Measurements from ENCODE around the gene MSI1. TPM values are rescaled to one million over a fixed set of nuclear protein-coding genes. Genes with fewer than 3 reads are reported as not detected.

MSI1 gene
- total RNA-seq, 3 donors from 2014 or later (not counting 1 experiment from before 2014, with no cell fraction given): not detected

- no peaks in the 10 kb centered on the region for H3K9me3 ChIP-seq (ENCODE audit: control insufficient read depth, insufficient read depth, low read length)
- DNase-seq (no peak), ATAC-seq (no peak)
- TF ChIP-seq CTCF (IDR thresholded peaks at IDR 0.05): no peak
- no peak overlapping the region for H3K27ac Mint-ChIP-seq
- no peak overlapping the region for H3K27ac ChIP-seq (ENCODE audit: low read length)
- peak overlapping the region; percentile 55 for H3K4me3 Mint-ChIP-seq
- no peaks in the 10 kb centered on the region for H3K9me3 Mint-ChIP-seq
- WGBS (ENCODE audit: insufficient coverage): 7% methylated on average over 26 of the region's 26 CpGs
- peaks cover 34% of the 10 kb centered on the region for H3K27me3 ChIP-seq (ENCODE audit: control insufficient read depth, insufficient read depth, low read length)
- peaks cover 5% of the 10 kb centered on the region for H3K4me1 ChIP-seq (ENCODE audit: control insufficient read depth, insufficient read depth, low read length)
- H3K36me3 ChIP-seq (ENCODE audit: control insufficient read depth, insufficient read depth, low read length): no peaks in the 10 kb centered on the region
- no peak overlapping the region for H3K4me3 ChIP-seq (ENCODE audit: low read length)
- H3K27me3 Mint-ChIP-seq (ENCODE audit: low read depth in 2 of 2): peaks cover 55 to 72% of the 10 kb centered on the region in 2 donors
- no peaks in the 10 kb centered on the region for H3K36me3 Mint-ChIP-seq
- intact Hi-C loops (cut with micrococcal nuclease): no loop called here
- H3K4me1 Mint-ChIP-seq: peaks cover 0 to 10% of the 10 kb centered on the region in 2 donors
Measured at GRCh38 chr12:120369603-120370342, 809 bp upstream of the MSI1 start.

GRCh38 chr12:120367924-120368788, 808 bp downstream of the MSI1 start:
- no peak for DNase-seq
- Histone ChIP-seq H3K4me1 (ENCODE audit: control insufficient read depth, insufficient read depth, low read length) (peaks cover 5% of the 10 kb centered on the region), H3K4me3 (ENCODE audit: low read length) (no peak overlapping the region), H3K36me3 (ENCODE audit: control insufficient read depth, insufficient read depth, low read length) (no peaks in the 10 kb centered on the region), H3K27me3 (ENCODE audit: control insufficient read depth, insufficient read depth, low read length) (peaks cover 34% of the 10 kb centered on the region), H3K27ac (ENCODE audit: low read length) (no peak overlapping the region), H3K9me3 (ENCODE audit: control insufficient read depth, insufficient read depth, low read length) (no peaks in the 10 kb centered on the region)
- no peak overlapping the region for H3K27ac Mint-ChIP-seq
- H3K9me3 Mint-ChIP-seq: no peaks in the 10 kb centered on the region
- intact Hi-C loops (cut with micrococcal nuclease): no loop called here
- H3K4me1 Mint-ChIP-seq: peaks cover 0 to 10% of the 10 kb centered on the region in 2 donors
- H3K36me3 Mint-ChIP-seq: no peaks in the 10 kb centered on the region
- peaks cover 60 to 77% of the 10 kb centered on the region in 2 donors for H3K27me3 Mint-ChIP-seq (ENCODE audit: low read depth in 2 of 2)
- H3K4me3 Mint-ChIP-seq: peak overlapping the region; percentile 64
- TF ChIP-seq CTCF (IDR thresholded peaks at IDR 0.05): no peak
- no peak for ATAC-seq
- WGBS (ENCODE audit: insufficient coverage): 2% methylated on average over 81 of the region's 86 CpGs

- Histone ChIP-seq H3K9me3 (ENCODE audit: control insufficient read depth, insufficient read depth, low read length) (no peaks in the 10 kb centered on the region), H3K4me3 (ENCODE audit: low read length) (no peak overlapping the region), H3K4me1 (ENCODE audit: control insufficient read depth, insufficient read depth, low read length) (peaks cover 5% of the 10 kb centered on the region), H3K27me3 (ENCODE audit: control insufficient read depth, insufficient read depth, low read length) (peaks cover 34% of the 10 kb centered on the region), H3K27ac (ENCODE audit: low read length) (no peak overlapping the region), H3K36me3 (ENCODE audit: control insufficient read depth, insufficient read depth, low read length) (no peaks in the 10 kb centered on the region)
- no peak for ATAC-seq
- WGBS (ENCODE audit: insufficient coverage): 13% methylated on average over 9 of the region's 10 CpGs
- no peaks in the 10 kb centered on the region for H3K36me3 Mint-ChIP-seq
- no peak overlapping the region for H3K27ac Mint-ChIP-seq
- intact Hi-C loops (cut with micrococcal nuclease): no loop called here
- peaks cover 68 to 80% of the 10 kb centered on the region in 2 donors for H3K27me3 Mint-ChIP-seq (ENCODE audit: low read depth in 2 of 2)
- TF ChIP-seq CTCF (IDR thresholded peaks at IDR 0.05): no peak
- H3K4me3 Mint-ChIP-seq: peak overlapping the region; percentile 64
- H3K4me1 Mint-ChIP-seq: peaks cover 0 to 11% of the 10 kb centered on the region in 2 donors
- no peaks in the 10 kb centered on the region for H3K9me3 Mint-ChIP-seq
- peak in 1 of 2 donors; percentile 34 for DNase-seq
Measured at GRCh38 chr12:120367233-120367923, 1.6 kb downstream of the MSI1 start.

Measured in natural killer cell (primary cell).